ENCODE results near the gene RGR. TPM values are rescaled to one million over a fixed set of nuclear protein-coding genes. Genes with fewer than 3 reads are reported as not detected.

Gene RGR
- total RNA-seq, 6 experiments from 2014 or later: not detected

- Histone ChIP-seq H3K27ac (no peak overlapping the region), H3K9me3 (no peaks in the 10 kb centered on the region), H3K4me1 (no peaks in the 10 kb centered on the region), H3K27me3 (no peaks in the 10 kb centered on the region), H3K4me3 (no peak overlapping the region), H3K36me3 (no peaks in the 10 kb centered on the region)
- 68% methylated on average over 4 of the region's 4 CpGs for WGBS (ENCODE audit: insufficient coverage, low coverage, low lambda C conversion rate, missing lambda C conversion rate)
- intact Hi-C loops (cut with DNase I): no loop called here
- ATAC-seq (no peak), DNase-seq (no peak)
- TF ChIP-seq CTCF (IDR thresholded peaks at IDR 0.05) (no peak), POLR2A (IDR thresholded peaks at IDR 0.05) (no peak)
Observed at GRCh38 chr10:84306751-84307384, 62.0 kb downstream of the RGR start.

- DNase-seq: no peak
- no peak overlapping the region for H3K27ac ChIP-seq
- WGBS (ENCODE audit: insufficient coverage, low coverage, low lambda C conversion rate, missing lambda C conversion rate): 29% methylated on average over 1 of the region's 1 CpG
- H3K4me1 ChIP-seq: no peaks in the 10 kb centered on the region
- ATAC-seq: no peak
- no peaks in the 10 kb centered on the region for H3K36me3 ChIP-seq
- no peaks in the 10 kb centered on the region for H3K9me3 ChIP-seq
- no peaks in the 10 kb centered on the region for H3K27me3 ChIP-seq
- no peak overlapping the region for H3K4me3 ChIP-seq
- TF ChIP-seq POLR2A (IDR thresholded peaks at IDR 0.05) (no peak), CTCF (IDR thresholded peaks at IDR 0.05) (no peak)
- intact Hi-C loops (cut with DNase I): no loop called here
Observed at GRCh38 chr10:84308021-84308420, 63.2 kb downstream of the RGR start.

- no peak for TF ChIP-seq POLR2A (IDR thresholded peaks at IDR 0.05)
- TF ChIP-seq CTCF (IDR thresholded peaks at IDR 0.05): no peak
- Histone ChIP-seq H3K4me1 (no peaks in the 10 kb centered on the region), H3K27ac (no peak overlapping the region), H3K4me3 (no peak overlapping the region), H3K27me3 (no peaks in the 10 kb centered on the region), H3K9me3 (no peaks in the 10 kb centered on the region), H3K36me3 (no peaks in the 10 kb centered on the region)
- ATAC-seq (peak; percentile 48 to 74 (median 61)), DNase-seq (peak in 1 of 3 donors; percentile 52)
- intact Hi-C loops (cut with DNase I): no loop called here
- 20% methylated on average over 6 of the region's 6 CpGs for WGBS (ENCODE audit: insufficient coverage, low coverage, low lambda C conversion rate, missing lambda C conversion rate)
Observed at GRCh38 chr10:84308481-84309304, 63.8 kb downstream of the RGR start.

Other genes with a start within 250 kb of the RGR start
- 100 to 1,000 TPM; 133 to 231 (median 166) TPM for gene GHITM, start 105.5 kb upstream of the RGR start, total RNA-seq
- gene GPR15LG, start 71.3 kb upstream of the RGR start, total RNA-seq: not detected
- under 1 TPM in 5 of 6 experiments, not detected in 1; 0.09 to 0.42 (median 0.19) TPM for gene CDHR1, start 50.5 kb upstream of the RGR start, total RNA-seq
- not detected for gene LRIT2, start 19.5 kb upstream of the RGR start, total RNA-seq
- not detected for gene LRIT1, start 3.5 kb upstream of the RGR start, total RNA-seq
- gene CCSER2, start 83.5 kb downstream of the RGR start, total RNA-seq: 10 to 100 TPM; 18.2 to 28.8 (median 25.9) TPM